ENCODE results near the gene MOB3B.

DNA sequence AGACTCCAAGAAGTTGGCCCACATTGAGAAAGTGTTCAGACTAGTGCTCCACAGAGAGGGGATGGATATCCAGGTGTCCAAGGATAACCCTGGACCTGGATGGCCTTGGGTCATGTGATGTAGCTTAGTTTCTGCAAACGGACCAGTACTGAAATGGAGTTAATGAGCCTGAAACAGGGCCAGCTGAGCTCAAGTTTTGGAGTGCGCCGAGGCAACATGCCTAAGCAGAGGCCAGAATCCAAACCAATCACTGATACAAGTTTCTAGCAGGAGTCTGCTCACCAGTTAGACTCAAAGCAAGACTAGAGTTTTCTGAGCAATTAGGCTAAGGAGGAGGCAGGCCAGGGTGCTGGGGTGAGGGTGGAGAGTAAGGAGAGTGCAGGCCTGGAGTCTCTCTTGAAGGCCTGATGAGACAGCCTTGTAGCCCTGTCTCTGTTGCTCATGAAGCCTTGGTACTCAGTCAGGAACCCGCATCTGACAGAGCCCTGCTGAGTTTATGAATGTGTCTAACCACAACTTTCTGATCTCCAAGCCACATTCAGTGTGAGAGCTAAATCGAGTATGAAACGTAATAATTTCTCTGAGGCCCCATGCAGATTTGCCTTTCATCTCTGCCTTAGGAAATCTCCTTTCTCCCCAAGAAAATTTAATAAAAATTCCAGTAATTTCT is 163.8 kb downstream of the MOB3B start:
- TF ChIP-seq, protein P1, sequence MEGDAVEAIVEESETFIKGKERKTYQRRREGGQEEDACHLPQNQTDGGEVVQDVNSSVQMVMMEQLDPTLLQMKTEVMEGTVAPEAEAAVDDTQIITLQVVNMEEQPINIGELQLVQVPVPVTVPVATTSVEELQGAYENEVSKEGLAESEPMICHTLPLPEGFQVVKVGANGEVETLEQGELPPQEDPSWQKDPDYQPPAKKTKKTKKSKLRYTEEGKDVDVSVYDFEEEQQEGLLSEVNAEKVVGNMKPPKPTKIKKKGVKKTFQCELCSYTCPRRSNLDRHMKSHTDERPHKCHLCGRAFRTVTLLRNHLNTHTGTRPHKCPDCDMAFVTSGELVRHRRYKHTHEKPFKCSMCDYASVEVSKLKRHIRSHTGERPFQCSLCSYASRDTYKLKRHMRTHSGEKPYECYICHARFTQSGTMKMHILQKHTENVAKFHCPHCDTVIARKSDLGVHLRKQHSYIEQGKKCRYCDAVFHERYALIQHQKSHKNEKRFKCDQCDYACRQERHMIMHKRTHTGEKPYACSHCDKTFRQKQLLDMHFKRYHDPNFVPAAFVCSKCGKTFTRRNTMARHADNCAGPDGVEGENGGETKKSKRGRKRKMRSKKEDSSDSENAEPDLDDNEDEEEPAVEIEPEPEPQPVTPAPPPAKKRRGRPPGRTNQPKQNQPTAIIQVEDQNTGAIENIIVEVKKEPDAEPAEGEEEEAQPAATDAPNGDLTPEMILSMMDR (IDR thresholded peaks at IDR 0.05; ENCODE audit: low read length): no peak
- no peak for TF ChIP-seq EZH2 (IDR thresholded peaks at IDR 0.05; ENCODE audit: borderline replicate concordance, low read length)
